Daoy (cell line): ENCODE measurements around the gene OR52K1. TPM values are rescaled to one million over a fixed set of nuclear protein-coding genes. Genes with fewer than 3 reads are reported as not detected.
A peak's percentile ranks its signal among the peaks of the same experiment; 100 is the strongest.
"Not testable (repeated sequence)": the region's sequence is repeated elsewhere in the genome, so short reads cannot be mapped to it uniquely, and the experiment has no call there.

Source experiments
- DNase-seq: peaks from one replicate; pipeline ENCODE4 v3.0.0-alpha.2; 2015; ENCODE audit warnings: low read depth
- total RNA-seq: library from RNA; depleted of rRNA; stranded (reverse); fragments of >200 nt; shearing (Covaris generic); gene quantifications from 2 replicates; pipeline ENCODE4 v1.2.3, GENCODE V29; 2014; rRNA removed

OR52K1 gene
- not detected in 2 replicates for total RNA-seq

DNA sequence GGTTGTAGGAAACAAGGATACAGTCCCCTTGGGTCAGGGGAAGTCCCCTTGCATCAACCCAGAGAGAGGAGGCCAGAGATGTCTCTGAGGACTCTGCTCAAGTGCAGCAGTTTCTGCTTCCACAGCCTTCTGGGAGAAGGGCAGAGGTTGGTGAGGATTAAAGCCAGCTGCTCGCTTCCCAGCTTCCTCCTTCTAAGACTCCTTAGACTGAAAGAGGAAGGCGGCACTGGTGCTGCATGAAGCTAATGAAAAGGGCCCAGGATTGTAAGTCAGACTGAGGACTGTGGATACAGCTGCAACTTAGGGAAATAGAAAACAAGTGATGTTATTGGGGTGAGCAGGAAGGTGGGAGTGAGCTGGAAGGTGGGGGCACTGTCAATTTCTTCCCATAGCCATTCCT lies at the start of gene OR52K1:
OR52K1 (plus strand) TSS at position 202 of the 400 bp plus-strand sequence. CDS start 6,255 bp downstream, outside the sequence.
- DNase-seq, result no peak

DNA sequence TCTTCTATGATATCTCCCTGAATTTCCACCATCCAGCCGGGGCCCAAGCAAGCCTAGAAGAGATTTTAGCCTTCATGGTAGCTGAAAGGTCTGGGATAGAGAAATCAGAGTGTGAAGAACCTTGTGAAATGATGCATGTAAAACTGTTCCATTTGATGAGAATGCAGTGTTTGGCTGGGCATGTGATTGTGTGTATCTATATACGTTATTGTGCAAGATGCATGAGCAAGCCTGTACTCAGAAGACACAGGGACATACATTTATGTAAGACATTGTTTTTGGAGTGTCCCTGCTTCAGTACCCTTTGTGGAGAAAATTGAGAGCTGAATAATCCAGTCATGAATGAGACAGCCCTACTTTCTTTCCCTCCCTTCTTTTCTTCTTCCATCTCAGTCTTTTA lies 48.6 kb upstream of the OR52K1 start:
- DNase-seq, result no peak

DNA sequence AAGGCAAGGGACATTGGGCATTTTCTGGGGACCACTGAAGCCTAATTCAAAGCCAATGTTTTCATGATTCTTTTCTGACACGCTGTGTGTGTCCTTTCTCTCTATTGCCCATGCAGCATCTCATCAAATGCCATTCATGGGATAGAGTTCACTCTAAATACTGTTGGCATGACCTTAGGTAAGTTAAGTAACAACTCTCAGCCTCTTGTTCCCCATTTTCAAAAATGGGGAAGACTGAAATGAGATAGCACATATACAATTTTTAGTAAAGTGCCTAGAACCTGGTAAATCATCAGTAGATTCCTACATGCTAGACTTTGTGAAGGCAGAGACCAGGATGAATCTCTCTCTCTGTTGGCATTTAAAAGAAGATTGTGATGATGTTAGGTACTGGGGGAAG lies 46.0 kb upstream of the OR52K1 start:
- DNase-seq, result no peak

DNA sequence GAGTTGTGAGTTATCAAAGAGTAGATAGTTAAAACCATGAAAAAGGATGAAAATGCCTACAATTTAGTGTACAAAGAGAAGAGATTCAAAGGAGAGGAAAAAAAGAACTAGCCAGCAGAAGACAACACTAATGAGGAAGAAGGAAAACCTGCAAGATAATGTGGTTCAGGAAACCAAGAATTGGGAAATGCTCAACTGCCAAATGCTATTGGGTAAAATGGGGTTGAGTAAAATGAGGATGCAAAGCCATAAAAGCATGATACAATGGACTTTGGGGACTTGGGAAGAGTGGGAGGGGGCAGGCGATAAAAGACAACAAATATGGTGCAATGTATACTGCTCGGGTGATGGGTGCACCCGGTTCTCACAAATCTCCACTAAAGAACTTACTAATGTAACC lies 40.9 kb upstream of the OR52K1 start:
- DNase-seq, result no peak

DNA sequence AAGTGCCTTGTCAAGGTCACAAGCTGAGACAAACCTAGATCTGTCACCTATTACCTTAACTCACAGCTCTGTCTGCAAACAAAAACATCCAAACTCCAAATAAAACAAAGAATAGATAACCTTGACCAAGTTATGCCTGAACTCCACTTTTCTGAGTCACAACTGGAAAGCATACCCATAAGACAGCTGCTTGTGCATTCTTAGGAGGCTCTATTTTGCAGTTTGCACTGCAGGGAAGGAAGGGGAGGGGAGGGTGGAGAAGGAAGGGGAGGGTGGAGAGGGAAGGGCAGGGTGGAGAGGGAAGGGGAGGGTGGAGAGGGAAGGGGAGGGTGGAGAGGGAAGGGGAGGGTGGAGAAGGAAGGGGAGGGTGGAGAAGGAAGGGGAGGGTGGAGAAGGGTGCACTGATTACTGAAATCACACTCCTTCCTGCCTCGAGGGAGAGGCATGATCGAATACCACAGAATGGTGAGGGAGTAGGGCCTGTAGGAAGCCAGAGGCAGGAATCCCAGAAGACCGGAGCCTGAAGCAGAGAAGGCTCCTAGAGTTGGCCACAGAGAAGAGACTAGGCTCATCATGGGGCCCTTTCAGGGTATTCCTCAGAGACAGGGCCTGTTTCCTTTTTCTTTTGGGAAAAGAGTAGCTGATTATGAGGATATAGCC lies 39.1 kb upstream of the OR52K1 start:
- no peak for DNase-seq

DNA sequence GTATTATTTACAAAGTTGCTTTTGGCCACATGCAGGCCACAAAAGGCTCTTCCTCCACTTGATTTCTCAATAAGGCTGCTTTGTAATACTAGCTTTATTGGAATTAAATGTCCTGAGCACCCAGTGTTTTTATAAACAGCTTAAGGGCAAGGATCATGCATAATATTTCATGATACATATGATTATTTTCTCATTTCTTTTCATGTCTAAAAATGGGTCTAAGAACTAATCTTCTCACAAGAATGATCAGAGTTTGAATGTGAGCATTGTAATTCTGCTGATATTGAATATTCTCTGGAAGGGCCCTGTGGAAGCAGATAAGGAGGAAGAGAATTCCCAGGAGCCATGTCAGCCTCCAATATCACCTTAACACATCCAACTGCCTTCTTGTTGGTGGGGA lies 33.5 kb upstream of the OR52K1 start, which contains the start of gene OR52K2:
OR52K2 (plus strand) TSS at position 301 of the 400 bp plus-strand sequence; CDS start at position 346, 45 bp downstream.
- no peak for DNase-seq

DNA sequence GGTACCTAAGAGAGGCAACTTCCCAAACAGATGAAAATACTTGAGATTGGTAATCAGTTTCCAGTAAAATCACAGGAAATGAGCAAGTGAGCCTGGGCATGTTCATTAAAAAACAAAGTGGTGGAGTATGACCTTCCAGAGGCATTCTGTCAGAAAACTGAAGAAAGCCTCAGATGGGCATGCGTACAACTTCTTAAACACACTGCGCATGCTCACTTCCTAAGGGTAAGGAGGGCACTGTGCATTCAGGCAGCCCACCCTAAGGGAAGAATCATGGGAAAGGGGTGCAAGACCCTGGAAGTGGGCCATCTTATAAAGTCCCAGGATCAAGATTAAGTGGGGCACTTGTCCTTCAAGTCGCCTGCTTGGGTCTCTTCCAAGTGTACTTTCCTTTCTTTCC lies 29.3 kb upstream of the OR52K1 start:
- DNase-seq, result no peak

DNA sequence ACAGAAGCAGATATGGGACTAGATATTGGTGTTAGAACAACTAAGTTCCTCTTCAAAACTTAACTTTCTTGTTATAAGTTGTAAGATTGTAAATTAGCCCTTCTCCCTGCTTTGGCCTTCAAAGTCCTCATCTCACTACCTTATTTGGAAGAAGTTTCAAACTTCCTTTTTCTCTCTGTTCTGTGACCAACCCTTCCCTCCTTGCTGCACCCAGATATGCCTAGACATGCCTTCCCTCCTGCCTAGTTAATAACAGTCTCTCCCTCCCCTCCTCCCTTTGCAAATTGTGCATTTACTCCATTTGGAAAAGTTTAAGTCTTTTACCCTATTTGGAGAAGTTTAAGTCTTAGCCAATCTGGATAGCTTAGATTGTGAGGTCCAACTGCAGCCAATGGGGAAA lies 28.4 kb upstream of the OR52K1 start:
- DNase-seq, result no peak

DNA sequence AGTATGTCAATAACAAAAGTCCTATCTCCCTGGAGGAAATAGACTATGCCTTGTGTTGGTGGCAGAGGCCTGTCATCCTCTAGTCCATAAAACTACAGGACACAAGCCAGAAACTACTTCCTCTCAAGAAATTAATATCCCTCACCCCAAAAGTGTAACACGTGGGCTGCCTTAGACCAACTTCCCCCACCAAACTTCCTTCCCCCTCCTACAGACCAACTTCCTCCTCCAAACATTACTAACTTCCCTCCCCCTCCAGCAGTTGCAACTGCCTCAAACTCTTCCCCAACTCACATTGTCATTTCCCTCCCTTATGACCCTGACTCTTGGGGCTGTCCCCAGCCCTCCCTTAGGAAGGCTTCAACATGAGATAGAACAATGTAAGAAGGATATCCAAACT lies 27.0 kb upstream of the OR52K1 start:
- no peak for DNase-seq

DNA sequence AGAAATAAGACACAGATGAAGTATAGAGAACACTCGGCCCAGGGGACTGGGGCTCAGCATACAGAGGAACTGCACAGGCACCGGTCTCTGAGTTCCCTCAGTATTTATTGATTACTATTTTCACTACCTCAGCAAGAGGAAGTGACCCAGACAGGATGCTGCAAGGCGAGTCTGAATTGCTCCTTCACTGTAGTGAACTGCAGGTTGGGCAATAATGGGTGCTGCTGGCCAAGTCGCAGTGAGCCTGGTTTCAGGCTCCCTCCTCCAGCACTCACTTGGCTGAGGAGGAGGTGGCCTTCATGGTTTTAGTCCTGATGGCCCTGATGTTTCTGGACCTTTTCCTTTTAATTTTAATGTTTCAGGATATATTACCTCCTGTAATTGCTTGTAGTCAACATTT lies 22.9 kb upstream of the OR52K1 start:
- no peak for DNase-seq

DNA sequence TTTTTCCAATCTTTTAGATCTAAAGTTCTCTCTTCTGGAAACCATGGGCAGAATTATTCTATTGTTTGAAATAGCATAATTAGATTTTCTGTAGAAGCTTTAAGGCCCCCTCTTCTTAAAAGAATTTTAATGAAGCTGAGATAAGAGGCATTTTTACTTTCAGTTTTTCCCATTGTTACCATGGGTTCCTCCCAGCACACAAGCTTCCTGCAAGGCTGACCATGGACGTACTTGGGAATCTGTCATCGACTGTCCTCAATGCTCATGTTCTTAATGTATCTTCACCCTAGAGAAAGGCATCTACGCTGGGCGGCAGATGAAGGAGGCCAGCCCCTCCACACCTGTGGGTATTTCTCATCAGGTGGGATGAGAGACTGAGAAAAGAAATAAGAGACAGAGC lies 22.3 kb upstream of the OR52K1 start:
- no peak for DNase-seq

DNA sequence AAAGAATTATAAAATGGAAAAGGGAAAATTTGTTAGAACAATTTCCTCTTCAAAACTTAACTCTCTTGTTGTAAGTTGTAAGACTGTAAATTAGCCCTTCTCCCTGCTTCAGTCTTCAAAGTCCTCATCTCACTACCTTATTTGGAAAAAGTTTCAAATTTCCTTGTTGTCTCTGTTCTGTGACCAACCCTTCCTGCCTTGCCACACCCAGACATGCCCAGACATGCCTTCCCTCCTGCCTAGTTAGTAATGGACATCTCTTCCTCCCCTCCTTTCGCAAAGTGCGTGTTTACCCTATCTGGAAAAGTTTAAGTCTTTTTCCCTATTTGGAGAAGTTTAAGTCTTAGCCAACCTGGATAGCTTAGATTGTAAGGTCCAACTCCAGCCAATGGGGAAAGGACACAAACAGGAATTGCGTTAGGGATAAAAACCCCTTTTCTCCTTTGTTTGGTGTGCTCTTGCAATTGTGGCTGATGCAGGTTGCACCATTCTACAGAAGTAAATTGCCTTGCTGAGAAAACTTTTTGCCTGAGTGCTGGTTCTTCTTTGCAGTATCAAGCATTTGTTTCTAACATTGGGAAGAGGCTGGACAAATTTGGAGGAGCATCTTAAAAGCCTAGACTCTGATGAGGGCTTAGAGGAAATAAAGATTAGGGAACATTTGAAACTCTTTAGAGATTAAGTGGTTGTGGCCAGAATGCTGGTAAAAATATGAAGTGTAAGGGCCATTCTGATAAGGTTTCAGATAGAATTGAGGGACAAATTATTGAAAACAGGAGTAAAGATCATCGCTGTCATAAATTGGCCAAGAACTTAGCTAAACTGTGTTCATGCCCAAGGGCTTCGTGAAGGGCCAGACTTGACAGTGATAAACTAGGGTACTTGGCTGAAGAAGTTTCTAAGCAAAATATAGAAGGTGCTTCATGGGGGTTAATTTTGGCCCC lies 18.0 kb upstream of the OR52K1 start:
- DNase-seq, result no peak

DNA sequence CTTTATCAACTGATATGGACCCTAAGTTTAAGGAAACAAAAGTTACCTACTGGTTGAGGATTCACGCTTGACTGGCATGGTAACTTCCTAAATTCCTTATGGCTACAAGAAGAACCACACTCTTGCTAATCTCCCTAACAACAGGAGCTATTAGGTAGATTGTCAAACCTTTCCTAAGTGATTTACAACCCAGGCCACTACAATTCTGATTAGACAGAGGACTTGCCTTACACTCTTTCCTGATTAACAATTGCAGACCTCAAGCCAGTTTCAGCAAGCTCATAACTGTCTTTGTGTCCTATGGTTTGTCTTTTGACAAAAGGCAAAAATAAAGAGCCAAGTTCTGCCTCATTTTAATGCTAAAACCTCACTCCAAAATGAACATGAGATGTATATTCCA lies 17.0 kb upstream of the OR52K1 start:
- DNase-seq, result no peak

DNA sequence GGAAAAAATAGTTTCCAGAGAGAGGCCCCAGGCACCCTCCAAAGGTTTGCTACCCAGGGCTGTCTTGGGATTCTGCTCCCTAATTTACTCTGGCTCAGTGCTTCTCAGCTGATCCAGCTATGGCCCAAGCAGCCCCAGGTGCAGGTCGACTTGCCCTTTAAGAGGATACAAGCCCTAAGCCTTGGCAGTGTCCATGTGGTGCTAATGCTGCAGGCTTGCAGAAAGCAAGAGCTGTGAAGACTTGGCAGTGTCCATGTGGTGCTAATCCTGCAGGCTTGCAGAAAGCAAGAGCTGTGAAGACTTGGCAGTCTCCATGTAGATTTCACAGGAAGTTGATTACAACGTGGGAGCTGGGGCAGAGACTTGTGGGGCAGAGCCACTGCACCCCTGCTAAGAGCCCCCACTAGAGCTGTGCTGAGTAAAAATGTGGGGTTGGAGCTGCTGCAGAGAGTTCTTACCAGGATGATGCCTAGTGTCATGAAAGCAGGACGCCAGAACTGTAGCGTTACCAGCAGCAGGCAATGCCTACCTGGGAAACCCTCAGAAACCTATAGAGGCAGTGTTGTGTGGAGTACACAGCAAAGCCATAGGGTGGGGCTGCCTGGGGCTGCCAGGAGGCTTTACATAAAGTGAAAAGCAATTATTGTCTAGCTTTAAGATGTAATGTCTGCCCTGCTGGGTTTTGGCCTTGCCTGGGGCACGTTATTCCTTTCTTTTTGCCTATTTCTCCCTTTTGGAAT lies 16.1 kb upstream of the OR52K1 start:
- DNase-seq, result no peak

DNA sequence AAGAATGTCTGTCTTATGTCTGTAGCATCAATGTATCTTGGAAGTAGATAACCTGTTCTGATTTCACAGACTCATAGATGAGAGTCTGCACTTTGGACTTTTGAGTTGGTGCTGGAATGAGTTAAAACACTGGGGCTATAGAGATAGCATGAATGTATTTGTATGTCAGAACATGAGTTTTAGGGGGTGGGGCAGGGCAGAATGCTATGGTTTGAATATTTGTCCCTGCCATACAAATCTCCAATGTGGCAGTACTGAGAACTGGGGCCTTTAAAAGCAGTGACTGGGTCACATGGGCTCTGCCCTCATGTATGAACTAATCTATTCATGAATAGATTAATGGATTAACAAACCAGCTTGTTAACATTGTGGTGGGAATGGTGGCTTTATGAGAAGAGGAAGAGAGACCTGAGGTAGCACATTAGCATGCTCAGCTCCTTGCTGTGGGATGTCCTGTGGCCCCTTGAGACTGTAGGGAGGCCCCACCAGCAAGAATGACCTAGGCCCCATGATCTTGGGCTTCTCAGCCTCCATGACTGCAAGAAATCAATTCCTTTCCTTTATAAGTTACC lies 15.5 kb upstream of the OR52K1 start:
- no peak for DNase-seq

DNA sequence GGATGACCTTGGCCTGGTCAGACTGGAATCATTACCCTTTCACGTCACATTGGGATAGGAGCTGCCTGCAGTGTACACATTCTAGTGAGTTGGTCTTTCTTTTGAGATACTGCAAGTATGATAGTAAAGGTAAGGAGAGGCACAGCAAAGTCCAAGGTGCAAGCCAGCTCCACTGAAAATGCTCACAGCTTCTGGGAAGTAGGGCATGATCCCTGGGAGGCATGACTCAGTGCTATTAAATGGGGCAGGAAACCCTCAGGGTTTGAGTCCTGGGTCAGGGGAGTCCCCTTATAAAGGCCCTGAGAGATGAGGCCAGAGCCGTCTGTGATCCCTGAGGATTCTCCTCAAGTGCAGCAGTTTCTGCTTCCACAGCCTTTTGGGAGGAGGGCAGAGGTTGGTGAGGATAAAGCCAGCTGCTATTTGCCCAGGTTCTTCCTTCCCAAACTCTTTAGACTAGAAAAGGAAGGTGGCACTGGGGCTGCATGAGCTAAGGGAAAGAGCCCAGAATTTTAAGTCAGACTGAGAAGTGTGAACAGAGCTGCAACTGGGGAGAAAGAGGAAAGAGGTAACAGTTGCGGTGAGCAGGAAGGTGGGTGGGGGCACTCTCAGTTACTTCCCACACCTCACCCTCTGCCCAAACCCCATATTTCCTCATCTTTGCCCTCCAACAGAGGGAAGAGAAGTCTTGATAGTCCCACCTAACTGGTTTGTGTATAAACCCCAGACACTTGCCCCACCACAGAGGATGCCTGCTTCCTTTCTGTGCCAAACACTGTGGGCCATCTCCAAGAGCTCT lies 14.4 kb upstream of the OR52K1 start:
- peak; percentile 10 for DNase-seq

DNA sequence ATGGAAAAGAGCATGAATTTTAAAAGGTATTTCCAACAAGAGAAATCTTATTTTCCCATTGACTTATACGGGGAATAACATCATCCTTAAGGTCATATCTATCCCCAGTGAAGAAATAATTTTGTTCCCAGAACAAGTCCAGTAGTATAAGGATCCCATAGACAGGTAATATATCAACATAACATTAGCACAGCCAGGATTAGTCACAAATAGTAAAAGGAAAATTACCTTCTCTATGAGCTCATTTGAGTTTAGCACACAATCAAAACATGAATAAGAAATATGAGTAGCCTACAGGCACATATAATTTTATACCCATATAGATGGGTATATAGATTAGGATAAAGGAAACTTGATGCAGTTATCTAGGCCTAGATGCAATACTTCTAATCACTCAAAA lies 2.8 kb upstream of the OR52K1 start:
- DNase-seq, result no peak

DNA sequence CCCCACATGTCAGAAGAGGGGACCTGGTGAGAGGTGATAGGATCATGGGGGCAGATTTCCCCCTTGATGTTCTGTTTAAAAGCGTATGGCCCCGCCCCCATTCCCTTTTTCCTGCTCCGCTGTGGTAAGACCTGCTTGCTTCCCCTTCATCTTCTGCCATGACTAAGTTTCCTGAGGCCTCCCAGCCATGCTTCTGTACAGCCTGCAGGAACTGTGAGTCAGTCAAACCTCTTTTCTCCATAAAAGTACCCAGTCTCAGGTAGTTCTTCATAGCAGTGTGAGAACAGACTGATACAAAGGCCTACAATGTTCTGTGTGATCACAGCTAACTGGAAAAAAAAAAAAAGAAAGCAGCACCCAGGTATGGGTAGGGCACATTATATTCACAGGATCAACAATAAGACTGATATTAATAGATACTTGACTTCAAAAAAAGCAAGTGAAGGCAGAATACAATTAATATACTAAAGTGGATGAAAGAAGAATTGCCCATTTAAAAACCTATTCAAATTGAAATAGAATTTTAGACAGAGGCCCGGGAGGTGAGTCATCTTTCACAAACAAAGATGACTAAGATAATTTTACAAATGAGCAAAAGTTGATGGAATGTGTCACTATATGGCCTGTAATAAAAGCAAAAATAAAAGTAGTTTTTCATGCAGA lies 1.7 kb upstream of the OR52K1 start:
- peak; percentile 56 for DNase-seq

DNA sequence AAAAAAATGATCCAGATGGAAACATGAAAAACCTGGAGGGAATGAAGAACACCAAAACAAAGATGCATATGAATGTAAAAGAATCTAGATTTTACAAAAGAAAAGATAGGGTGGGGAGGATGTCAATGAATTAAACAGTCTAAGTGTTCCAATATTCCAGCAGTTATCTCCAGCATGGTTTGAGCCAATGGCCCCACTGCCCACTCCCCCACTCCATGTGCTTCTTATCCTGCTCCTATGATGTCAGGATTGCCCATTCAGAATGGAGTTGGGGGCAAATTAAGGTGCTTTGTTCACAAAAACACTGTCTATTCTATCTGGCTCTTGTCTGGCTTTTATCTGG lies 1.2 kb upstream of the OR52K1 start:
- DNase-seq, result no peak

DNA sequence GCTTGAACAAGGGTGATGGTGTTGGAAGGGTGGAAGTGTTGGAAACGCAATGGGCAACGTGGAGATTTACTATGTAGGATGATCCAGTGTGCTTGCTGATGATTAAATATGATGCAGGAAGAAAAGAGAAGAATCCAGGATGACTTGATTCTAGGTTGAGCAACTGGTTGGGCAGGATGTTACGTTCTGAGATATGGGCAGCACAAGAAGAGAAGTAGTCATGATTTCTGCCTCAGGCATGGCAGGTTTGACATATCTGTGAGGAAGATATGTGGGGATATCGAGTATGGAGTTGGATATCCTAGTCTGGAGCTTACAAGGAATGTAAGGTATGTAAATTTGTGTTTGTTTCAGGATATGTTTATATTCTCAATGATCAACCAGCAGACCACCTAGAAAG lies 1.9 kb downstream of the OR52K1 start:
- DNase-seq, result no peak

DNA sequence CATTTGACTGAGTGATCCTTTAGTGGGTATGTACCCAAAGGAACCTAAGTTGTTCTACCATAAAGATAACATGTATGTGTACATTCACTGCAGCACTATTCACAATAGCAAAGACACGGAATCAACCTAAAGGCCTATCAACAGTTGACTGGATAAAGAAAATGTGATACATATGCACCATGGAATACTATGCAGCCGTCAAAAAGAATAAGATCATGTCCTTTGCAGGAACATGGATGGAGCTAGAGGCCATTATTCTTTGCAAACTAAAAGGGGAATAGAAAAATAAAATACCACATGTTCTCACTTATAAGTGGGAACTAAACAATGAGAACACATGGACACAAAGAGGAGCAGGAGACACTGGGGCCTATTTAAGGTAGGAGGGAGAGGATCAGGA lies 9.0 kb downstream of the OR52K1 start:
- DNase-seq, result not testable (repeated sequence)
